GM23248 (cell line): ENCODE results near the gene CDK14.

Experiments used
- EZH2 ChIP-seq: fragments of 200-600 bp; sonication (generic); IDR thresholded peaks from 2 replicates; pipeline ENCODE4 v1.6.1; 2018; ENCODE audit warnings: antibody characterized with exemption, mild to moderate bottlenecking; ENCODE audit not compliant: insufficient read depth, poor library complexity, severe bottlenecking
- EZH2phosphoT487 ChIP-seq: fragments of 200-600 bp; sonication (generic); IDR thresholded peaks from 2 replicates; pipeline ENCODE4 v1.6.1; 2018; ENCODE audit warnings: antibody characterized with exemption, moderate library complexity, mild to moderate bottlenecking, low read depth; ENCODE audit not compliant: insufficient read depth

DNA sequence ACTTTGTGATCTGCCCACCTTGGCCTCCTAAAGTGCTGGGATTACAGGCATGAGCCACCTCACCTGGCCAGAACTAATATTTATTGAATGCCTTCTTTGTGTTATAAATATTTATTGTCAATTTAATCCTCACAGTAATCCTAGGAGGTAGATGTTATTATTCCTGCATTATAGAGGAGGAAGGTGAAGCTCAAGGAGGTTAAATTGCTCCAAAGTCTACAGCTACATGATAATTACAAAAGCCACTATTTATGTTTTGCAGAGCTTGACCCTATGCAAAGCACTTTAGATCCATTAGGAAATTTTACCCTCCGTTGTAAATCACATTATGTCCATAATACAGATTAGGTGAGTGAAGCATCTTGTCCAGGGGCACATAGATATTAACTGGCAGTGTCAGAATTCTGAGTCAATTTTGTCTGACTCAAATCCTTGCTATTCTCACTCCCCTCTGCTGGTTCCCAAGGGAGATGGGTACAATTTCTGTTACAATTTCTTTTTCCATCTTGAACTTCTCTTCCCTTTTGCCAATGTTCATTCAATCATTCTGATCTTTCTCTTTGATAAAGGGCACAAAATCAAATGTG, 25.7 kb upstream of the CDK14 start:
- TF ChIP-seq EZH2phosphoT487, result no peak
- TF ChIP-seq EZH2, result no peak
